ENCODE measurements around the gene TAF8.

Gene TAF8

GRCh38 chr6:42045538-42046460 lies 4.5 kb upstream of the TAF8 start:
- H3K79me1 ChIP-seq (ENCODE audit: low read depth, low read length): no peaks in the 10 kb centered on the region
- no peak overlapping the region for H3K27ac ChIP-seq (replicated peaks; ENCODE audit: low read length)
- no peak overlapping the region for H3K23ac ChIP-seq (ENCODE audit: low read depth, low read length, poor library complexity)
- no peaks in the 10 kb centered on the region for H3K36me3 ChIP-seq (replicated peaks in 1 of 2; ENCODE audit: control insufficient read depth in 2 of 2, insufficient read depth in 2 of 2, low read length in 2 of 2)
- H3K4me3 ChIP-seq (ENCODE audit: low read length in 2 of 2): no peak overlapping the region
- no peak overlapping the region for H3K14ac ChIP-seq (ENCODE audit: low read length)
- no peak overlapping the region for H4K91ac ChIP-seq (ENCODE audit: low read depth, low read length, poor library complexity)
- H3K9me3 ChIP-seq (replicated peaks in 1 of 2; ENCODE audit: control insufficient read depth in 2 of 2, insufficient read depth in 1 of 2, low read depth in 1 of 2, low read length in 2 of 2): peaks cover 0 to 3% of the 10 kb centered on the region in 2 donors
- H3K4ac ChIP-seq (ENCODE audit: low read length): no peak overlapping the region
- peaks cover 0 to 25% (median 0%) of the 10 kb centered on the region in 3 experiments for H3K27me3 ChIP-seq (ENCODE audit: control insufficient read depth in 3 of 3, insufficient read depth in 3 of 3, low read depth in 1 of 3, low read length in 3 of 3)
- H3K4me1 ChIP-seq (ENCODE audit: control insufficient read depth in 2 of 2, insufficient read depth in 1 of 2, low read depth in 1 of 2, low read length in 2 of 2): peaks cover 8 to 32% of the 10 kb centered on the region in 2 donors
- H3K9ac ChIP-seq (ENCODE audit: low read depth, low read length, poor library complexity): no peak overlapping the region
- H2BK15ac ChIP-seq (ENCODE audit: low read length): no peak overlapping the region
- H2BK120ac ChIP-seq (ENCODE audit: low read depth, low read length): no peak overlapping the region
- peak overlapping the region; percentile 77 for H2AFZ ChIP-seq (ENCODE audit: low read length)
- H3K4me2 ChIP-seq (ENCODE audit: insufficient read depth, low read length, poor library complexity, severe bottlenecking): no peak overlapping the region
- no peak overlapping the region for H2BK12ac ChIP-seq (ENCODE audit: low read length)
- H4K8ac ChIP-seq (ENCODE audit: low read depth, low read length): no peak overlapping the region
- WGBS, 2 donors (ENCODE audit: extremely low coverage in 2 of 2, insufficient read length in 2 of 2, insufficient replicate concordance in 1 of 2): no CpG with 5 or more reads among the region's 14 CpGs
- no peak for DNase-seq (ENCODE audit: low spot score)
- no peak overlapping the region for H3K18ac ChIP-seq (ENCODE audit: low read length)
- H2BK5ac ChIP-seq (ENCODE audit: low read length): no peak overlapping the region
- peak overlapping the region; percentile 33 for H2AK5ac ChIP-seq (ENCODE audit: low read depth, low read length)

- no peak overlapping the region for H3K27ac ChIP-seq (replicated peaks; ENCODE audit: low read length)
- WGBS, 2 donors (ENCODE audit: extremely low coverage in 2 of 2, insufficient read length in 2 of 2, insufficient replicate concordance in 1 of 2): no CpG with 5 or more reads among the region's 12 CpGs
Observed at GRCh38 chr6:42046464-42047212, 3.7 kb upstream of the TAF8 start.

GRCh38 chr6:42047213-42047590 lies 3.1 kb upstream of the TAF8 start:
- H3K27ac ChIP-seq (replicated peaks; ENCODE audit: low read length): no peak overlapping the region
- H2BK120ac ChIP-seq (ENCODE audit: low read depth, low read length): no peak overlapping the region
- H2BK5ac ChIP-seq (ENCODE audit: low read length): no peak overlapping the region
- no peak overlapping the region for H4K91ac ChIP-seq (ENCODE audit: low read depth, low read length, poor library complexity)
- H3K36me3 ChIP-seq (replicated peaks in 1 of 2; ENCODE audit: control insufficient read depth in 2 of 2, insufficient read depth in 2 of 2, low read length in 2 of 2): peaks cover 2 to 5% of the 10 kb centered on the region in 2 donors
- H3K23ac ChIP-seq (ENCODE audit: low read depth, low read length, poor library complexity): no peak overlapping the region
- no peak overlapping the region for H2AK5ac ChIP-seq (ENCODE audit: low read depth, low read length)
- H3K27me3 ChIP-seq (ENCODE audit: control insufficient read depth in 3 of 3, insufficient read depth in 3 of 3, low read depth in 1 of 3, low read length in 3 of 3): peaks cover 0 to 25% (median 0%) of the 10 kb centered on the region in 3 experiments
- H2BK12ac ChIP-seq (ENCODE audit: low read length): no peak overlapping the region
- DNase-seq (ENCODE audit: low spot score): no peak
- H3K18ac ChIP-seq (ENCODE audit: low read length): no peak overlapping the region
- no peak overlapping the region for H3K4me2 ChIP-seq (ENCODE audit: insufficient read depth, low read length, poor library complexity, severe bottlenecking)
- H4K8ac ChIP-seq (ENCODE audit: low read depth, low read length): no peak overlapping the region
- H3K9ac ChIP-seq (ENCODE audit: low read depth, low read length, poor library complexity): no peak overlapping the region
- H2AFZ ChIP-seq (ENCODE audit: low read length): no peak overlapping the region
- H3K4me3 ChIP-seq (ENCODE audit: low read length in 2 of 2): no peak overlapping the region
- H3K4me1 ChIP-seq (ENCODE audit: control insufficient read depth in 2 of 2, insufficient read depth in 1 of 2, low read depth in 1 of 2, low read length in 2 of 2): peaks cover 10 to 25% of the 10 kb centered on the region in 2 donors
- no peak overlapping the region for H2BK15ac ChIP-seq (ENCODE audit: low read length)
- H3K79me1 ChIP-seq (ENCODE audit: low read depth, low read length): no peaks in the 10 kb centered on the region
- peaks cover 0 to 3% of the 10 kb centered on the region in 2 donors for H3K9me3 ChIP-seq (replicated peaks in 1 of 2; ENCODE audit: control insufficient read depth in 2 of 2, insufficient read depth in 1 of 2, low read depth in 1 of 2, low read length in 2 of 2)
- no peak overlapping the region for H3K14ac ChIP-seq (ENCODE audit: low read length)
- no CpG with 5 or more reads among the region's 4 CpGs for WGBS, 2 donors (ENCODE audit: extremely low coverage in 2 of 2, insufficient read length in 2 of 2, insufficient replicate concordance in 1 of 2)
- no peak overlapping the region for H3K4ac ChIP-seq (ENCODE audit: low read length)

More at GRCh38 chr6:42046464-42047212, 3.7 kb upstream of the TAF8 start:
- H3K23ac ChIP-seq (ENCODE audit: low read depth, low read length, poor library complexity): no peak overlapping the region
- H3K36me3 ChIP-seq (replicated peaks in 1 of 2; ENCODE audit: control insufficient read depth in 2 of 2, insufficient read depth in 2 of 2, low read length in 2 of 2): peaks cover 0 to 2% of the 10 kb centered on the region in 2 donors
- DNase-seq (ENCODE audit: low spot score): no peak
- peaks cover 10 to 26% of the 10 kb centered on the region in 2 donors for H3K4me1 ChIP-seq (ENCODE audit: control insufficient read depth in 2 of 2, insufficient read depth in 1 of 2, low read depth in 1 of 2, low read length in 2 of 2)
- H2BK5ac ChIP-seq (ENCODE audit: low read length): no peak overlapping the region
- H4K8ac ChIP-seq (ENCODE audit: low read depth, low read length): no peak overlapping the region
- no peak overlapping the region for H2AK5ac ChIP-seq (ENCODE audit: low read depth, low read length)
- H3K14ac ChIP-seq (ENCODE audit: low read length): no peak overlapping the region
- H2BK15ac ChIP-seq (ENCODE audit: low read length): no peak overlapping the region
- H4K91ac ChIP-seq (ENCODE audit: low read depth, low read length, poor library complexity): no peak overlapping the region
- H2BK120ac ChIP-seq (ENCODE audit: low read depth, low read length): no peak overlapping the region
- no peak overlapping the region for H2BK12ac ChIP-seq (ENCODE audit: low read length)
- H2AFZ ChIP-seq (ENCODE audit: low read length): peak overlapping the region; percentile 77
- no peaks in the 10 kb centered on the region for H3K79me1 ChIP-seq (ENCODE audit: low read depth, low read length)
- peaks cover 0 to 25% (median 0%) of the 10 kb centered on the region in 3 experiments for H3K27me3 ChIP-seq (ENCODE audit: control insufficient read depth in 3 of 3, insufficient read depth in 3 of 3, low read depth in 1 of 3, low read length in 3 of 3)
- H3K9ac ChIP-seq (ENCODE audit: low read depth, low read length, poor library complexity): no peak overlapping the region
- H3K4ac ChIP-seq (ENCODE audit: low read length): no peak overlapping the region
- H3K9me3 ChIP-seq (replicated peaks in 1 of 2; ENCODE audit: control insufficient read depth in 2 of 2, insufficient read depth in 1 of 2, low read depth in 1 of 2, low read length in 2 of 2): peaks cover 0 to 3% of the 10 kb centered on the region in 2 donors
- H3K4me3 ChIP-seq (ENCODE audit: low read length in 2 of 2): no peak overlapping the region
- no peak overlapping the region for H3K4me2 ChIP-seq (ENCODE audit: insufficient read depth, low read length, poor library complexity, severe bottlenecking)
- H3K18ac ChIP-seq (ENCODE audit: low read length): no peak overlapping the region

Data from neuronal stem cell (in vitro differentiated cells).